ENCODE results near the gene SCAMP5. TPM values are rescaled to one million over a fixed set of nuclear protein-coding genes. Genes with fewer than 3 reads are reported as not detected.
A peak's percentile ranks its signal among the peaks of the same experiment; 100 is the strongest.

The SCAMP5 gene
- polyA plus RNA-seq, 2 of the 4 experiments (the other 2 are of a cell fraction), result 10.5 to 16.2 TPM

DNA sequence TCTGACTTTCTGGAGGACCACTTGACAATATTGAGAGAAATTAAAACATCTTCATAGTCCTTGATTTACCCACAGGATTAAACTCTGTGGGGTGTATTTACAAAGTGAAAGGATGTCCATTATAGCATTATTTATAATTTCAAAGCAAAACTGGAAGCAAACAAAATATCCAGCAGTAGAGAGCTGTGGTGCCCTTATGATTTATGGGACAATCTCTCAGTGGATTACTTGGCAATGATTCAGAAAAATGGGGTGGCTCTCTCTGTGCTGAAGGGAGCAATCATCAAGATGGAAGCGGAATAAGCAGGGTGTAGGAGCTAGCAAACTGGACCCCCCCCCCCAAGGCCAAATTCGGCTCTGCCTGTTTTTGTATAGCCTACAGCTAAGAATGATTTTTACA, 37.0 kb downstream of the SCAMP5 start:
- POLR2A ChIA-PET, result no interaction called here
- Histone ChIP-seq H3K9me3 (no peaks in the 10 kb centered on the region), H3K4me1 (peaks cover 40% of the 10 kb centered on the region), H3K27ac (peak overlapping the region in 1 of 2 experiments; percentile 26; a peak in 2 of 6 replicates), H3K4me3 (no peak overlapping the region), H3K4me2 (no peak overlapping the region; the same call in 2 of the 3 replicates)
- CTCF ChIA-PET, result interaction anchor here (1.2 to 10.8 kb wide), 3 partner anchors 162 to 275 kb away, joined by 6 to 324 read pairs (median 43); no protein-coding TSS in a partner anchor
- ATAC-seq, result no peak
- DNase-seq (ENCODE audit: low read depth in 1 of 2, low spot score in 1 of 2), result no peak
- 90% methylated on average over 2 of the region's 2 CpGs for WGBS (ENCODE audit: missing lambda C conversion rate)
- TF ChIP-seq PBX3 (IDR thresholded peaks at IDR 0.05), result no peak
- TF ChIP-seq HDAC2 (IDR thresholded peaks at IDR 0.05), result no peak
- no peak for TF ChIP-seq RFX5 (IDR thresholded peaks at IDR 0.05)
- TF ChIP-seq, protein P1, sequence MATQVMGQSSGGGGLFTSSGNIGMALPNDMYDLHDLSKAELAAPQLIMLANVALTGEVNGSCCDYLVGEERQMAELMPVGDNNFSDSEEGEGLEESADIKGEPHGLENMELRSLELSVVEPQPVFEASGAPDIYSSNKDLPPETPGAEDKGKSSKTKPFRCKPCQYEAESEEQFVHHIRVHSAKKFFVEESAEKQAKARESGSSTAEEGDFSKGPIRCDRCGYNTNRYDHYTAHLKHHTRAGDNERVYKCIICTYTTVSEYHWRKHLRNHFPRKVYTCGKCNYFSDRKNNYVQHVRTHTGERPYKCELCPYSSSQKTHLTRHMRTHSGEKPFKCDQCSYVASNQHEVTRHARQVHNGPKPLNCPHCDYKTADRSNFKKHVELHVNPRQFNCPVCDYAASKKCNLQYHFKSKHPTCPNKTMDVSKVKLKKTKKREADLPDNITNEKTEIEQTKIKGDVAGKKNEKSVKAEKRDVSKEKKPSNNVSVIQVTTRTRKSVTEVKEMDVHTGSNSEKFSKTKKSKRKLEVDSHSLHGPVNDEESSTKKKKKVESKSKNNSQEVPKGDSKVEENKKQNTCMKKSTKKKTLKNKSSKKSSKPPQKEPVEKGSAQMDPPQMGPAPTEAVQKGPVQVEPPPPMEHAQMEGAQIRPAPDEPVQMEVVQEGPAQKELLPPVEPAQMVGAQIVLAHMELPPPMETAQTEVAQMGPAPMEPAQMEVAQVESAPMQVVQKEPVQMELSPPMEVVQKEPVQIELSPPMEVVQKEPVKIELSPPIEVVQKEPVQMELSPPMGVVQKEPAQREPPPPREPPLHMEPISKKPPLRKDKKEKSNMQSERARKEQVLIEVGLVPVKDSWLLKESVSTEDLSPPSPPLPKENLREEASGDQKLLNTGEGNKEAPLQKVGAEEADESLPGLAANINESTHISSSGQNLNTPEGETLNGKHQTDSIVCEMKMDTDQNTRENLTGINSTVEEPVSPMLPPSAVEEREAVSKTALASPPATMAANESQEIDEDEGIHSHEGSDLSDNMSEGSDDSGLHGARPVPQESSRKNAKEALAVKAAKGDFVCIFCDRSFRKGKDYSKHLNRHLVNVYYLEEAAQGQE (IDR thresholded peaks at IDR 0.05), result no peak
- no peak for TF ChIP-seq ZNF302 (CRISPR knock-in tag; IDR thresholded peaks at IDR 0.05)
- TF ChIP-seq RNF2 (IDR thresholded peaks at IDR 0.05; ENCODE audit: borderline replicate concordance, low read depth), result no peak
- no peak for TF ChIP-seq EP300 (IDR thresholded peaks at IDR 0.05)
- TF ChIP-seq HEYL (CRISPR knock-in tag; IDR thresholded peaks at IDR 0.05), result no peak
- FAIRE-seq, result no peak

- TF ChIP-seq HOXB5 (CRISPR knock-in tag; IDR thresholded peaks at IDR 0.05) (no peak), JUNB (IDR thresholded peaks at IDR 0.05) (no peak), E2F6 (IDR thresholded peaks at IDR 0.05; ENCODE audit: borderline replicate concordance, low read depth) (no peak), HEYL (CRISPR knock-in tag; IDR thresholded peaks at IDR 0.05) (no peak), NFE2L2 (conservative IDR thresholded peaks at IDR 0.05; ENCODE audit: low read length) (no peak), MYC (IDR thresholded peaks at IDR 0.05; ENCODE audit: borderline replicate concordance, low read length) (no peak)
- TF ChIP-seq, protein P2, sequence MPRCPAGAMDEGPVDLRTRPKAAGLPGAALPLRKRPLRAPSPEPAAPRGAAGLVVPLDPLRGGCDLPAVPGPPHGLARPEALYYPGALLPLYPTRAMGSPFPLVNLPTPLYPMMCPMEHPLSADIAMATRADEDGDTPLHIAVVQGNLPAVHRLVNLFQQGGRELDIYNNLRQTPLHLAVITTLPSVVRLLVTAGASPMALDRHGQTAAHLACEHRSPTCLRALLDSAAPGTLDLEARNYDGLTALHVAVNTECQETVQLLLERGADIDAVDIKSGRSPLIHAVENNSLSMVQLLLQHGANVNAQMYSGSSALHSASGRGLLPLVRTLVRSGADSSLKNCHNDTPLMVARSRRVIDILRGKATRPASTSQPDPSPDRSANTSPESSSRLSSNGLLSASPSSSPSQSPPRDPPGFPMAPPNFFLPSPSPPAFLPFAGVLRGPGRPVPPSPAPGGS (IDR thresholded peaks at IDR 0.05), result no peak
- TF ChIP-seq, protein P1 (IDR thresholded peaks at IDR 0.05), result no peak
- TF ChIP-seq, protein P3, sequence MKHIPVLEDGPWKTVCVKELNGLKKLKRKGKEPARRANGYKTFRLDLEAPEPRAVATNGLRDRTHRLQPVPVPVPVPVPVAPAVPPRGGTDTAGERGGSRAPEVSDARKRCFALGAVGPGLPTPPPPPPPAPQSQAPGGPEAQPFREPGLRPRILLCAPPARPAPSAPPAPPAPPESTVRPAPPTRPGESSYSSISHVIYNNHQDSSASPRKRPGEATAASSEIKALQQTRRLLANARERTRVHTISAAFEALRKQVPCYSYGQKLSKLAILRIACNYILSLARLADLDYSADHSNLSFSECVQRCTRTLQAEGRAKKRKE (CRISPR knock-in tag; IDR thresholded peaks at IDR 0.05; ENCODE audit: low read depth), result no peak
- H3K9me3 ChIP-seq, result no peaks in the 10 kb centered on the region
- POLR2A ChIA-PET, result interaction anchor here (1.1 kb wide), 1 partner anchor 10 kb away, joined by 4 read pairs; the partner anchor contains the start of gene PPCDC
- CTCF ChIA-PET, result interaction anchor here (0.7 to 3.0 kb wide), 9 partner anchors 9 to 274 kb away, joined by 3 to 21 read pairs (median 7); partner anchors contain the start of gene C15orf39
- H3K4me3 ChIP-seq, result no peak overlapping the region
- ATAC-seq (no peak), DNase-seq (ENCODE audit: low read depth in 1 of 2, low spot score in 1 of 2) (no peak), FAIRE-seq (no peak)
- H3K27ac ChIP-seq, result no peak overlapping the region
- H3K4me2 ChIP-seq, result no peak overlapping the region
- 90% methylated on average over 6 of the region's 6 CpGs for WGBS (ENCODE audit: missing lambda C conversion rate)
- peaks cover 43% of the 10 kb centered on the region for H3K4me1 ChIP-seq
Measured at GRCh38 chr15:75033809-75034208, 38.4 kb downstream of the SCAMP5 start.

Data from A549 (cell line).